ENCODE measurements around the gene NIPSNAP3A.
"Not testable (repeated sequence)": the region's sequence is repeated elsewhere in the genome, so short reads cannot be mapped to it uniquely, and the experiment has no call there.

Gene NIPSNAP3A

DNA sequence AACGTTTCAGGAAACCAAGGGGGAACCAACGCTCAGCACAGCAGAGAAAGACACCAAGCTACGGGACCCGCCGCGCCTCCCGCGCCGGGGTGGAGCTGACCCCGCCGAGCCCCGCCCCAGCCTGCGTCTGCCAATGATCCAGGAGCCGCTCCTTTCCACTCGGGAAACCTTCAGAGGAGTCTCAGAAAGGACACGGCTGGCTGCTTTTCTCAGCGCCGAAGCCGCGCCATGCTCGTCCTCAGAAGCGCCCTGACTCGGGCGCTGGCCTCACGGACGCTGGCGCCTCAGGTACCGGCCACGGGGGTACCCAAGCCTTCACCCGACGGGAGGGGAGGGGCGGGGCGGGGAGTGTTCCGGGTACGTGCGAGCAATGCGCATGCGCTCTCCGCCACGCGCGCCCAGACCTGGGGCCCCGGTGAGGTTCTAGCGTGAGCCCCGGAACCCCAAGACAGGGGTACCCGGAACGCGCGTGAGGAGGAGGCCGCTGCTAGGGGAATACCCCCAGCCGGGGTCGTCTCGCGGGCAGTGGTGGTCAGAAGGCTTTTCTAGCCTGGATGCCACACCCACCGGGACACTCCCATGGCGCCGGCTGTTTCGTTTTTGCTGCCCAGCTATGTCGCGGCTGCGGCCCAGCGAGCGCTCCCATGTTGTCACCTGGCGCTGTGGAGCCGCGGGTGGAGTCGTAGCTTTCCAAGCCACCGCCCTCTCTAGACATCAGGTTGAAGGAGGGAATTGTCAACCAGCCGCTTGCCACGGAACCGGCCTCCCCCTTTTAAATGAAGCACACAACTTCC is at the start of gene NIPSNAP3A:
Gene NIPSNAP3A, plus strand, starts transcription at position 119 of the 794 bp plus-strand sequence. Its CDS starts 110 bp downstream, at position 229.
- DNase-seq (ENCODE audit: low read depth in 2 of 2), result peak; percentile 67 to 75

DNA sequence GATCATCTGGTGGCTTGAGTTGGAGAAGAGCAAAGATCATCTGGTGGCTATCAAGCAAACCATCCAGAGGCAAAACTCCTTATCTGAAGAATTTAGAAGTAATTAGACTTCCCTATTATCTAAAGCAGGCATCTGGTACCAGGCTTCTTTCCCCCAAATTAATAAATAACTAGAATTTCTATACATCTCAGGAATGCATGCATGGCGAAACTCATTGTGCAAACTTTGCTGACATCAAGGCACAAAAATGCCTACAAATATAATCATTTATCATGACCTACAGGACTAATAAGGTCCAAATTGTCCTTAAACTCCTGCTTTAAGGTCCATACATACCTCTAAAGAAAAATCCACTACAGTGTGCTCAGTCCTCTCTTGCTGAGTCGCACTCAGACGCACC is 47.2 kb upstream of the NIPSNAP3A start:
- DNase-seq (ENCODE audit: low read depth in 2 of 2), result no peak

DNA sequence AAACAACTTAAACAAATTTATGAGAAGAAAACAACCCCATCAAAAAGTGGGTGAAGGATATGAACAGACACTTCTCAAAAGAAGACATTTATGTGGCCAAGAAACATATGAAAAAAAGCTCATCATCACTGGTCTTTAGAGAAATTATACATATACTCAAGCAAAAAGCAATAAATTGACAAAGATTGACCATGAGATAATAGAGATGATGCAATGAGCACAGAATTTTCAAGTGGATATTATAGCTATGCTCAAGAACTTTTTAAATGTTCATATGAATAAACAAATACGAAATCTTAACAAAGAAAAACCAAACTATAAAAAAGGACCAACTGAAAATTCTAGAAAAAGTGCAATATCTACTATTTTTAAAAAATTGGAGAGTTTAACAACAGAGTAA is 38.7 kb upstream of the NIPSNAP3A start:
- DNase-seq (ENCODE audit: low read depth in 2 of 2), result not testable (repeated sequence)

DNA sequence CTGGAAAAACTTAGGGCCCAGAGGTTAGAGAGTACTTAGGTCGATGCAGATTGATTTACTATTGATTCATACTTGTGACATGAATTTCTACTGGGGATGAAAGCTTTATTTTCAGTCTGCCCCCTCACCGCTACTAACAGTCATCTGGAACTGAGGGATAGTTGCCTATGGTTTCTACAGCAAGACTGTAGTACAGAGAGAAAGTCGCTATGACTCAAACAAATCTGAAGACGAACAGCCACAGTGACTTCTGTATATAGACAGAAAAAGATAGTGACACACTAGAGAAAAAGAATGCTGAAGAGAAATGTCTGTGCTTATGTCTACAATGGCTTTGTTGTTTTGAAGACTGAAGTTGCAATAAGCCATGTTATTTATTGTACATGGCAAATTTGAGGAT is 35.9 kb upstream of the NIPSNAP3A start:
- DNase-seq (ENCODE audit: low read depth in 2 of 2), result no peak

DNA sequence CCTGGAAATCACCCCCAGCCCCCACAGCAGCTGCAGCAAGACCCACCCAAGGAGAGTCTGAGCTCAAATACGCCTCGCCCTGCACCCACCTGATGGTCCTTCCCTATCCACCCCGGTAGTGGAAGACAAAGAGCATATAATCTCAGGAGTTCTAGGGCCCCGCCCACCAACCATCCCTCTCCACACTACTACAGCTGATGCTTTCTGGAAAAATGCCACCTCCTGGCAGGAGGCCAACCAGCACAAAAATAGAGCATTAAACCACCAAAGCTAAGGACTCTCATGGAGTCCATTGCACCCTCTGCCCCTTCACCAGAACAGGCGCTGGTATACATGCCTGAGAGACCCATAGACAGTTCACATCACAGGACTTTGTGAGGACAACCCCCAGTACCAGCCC is 22.5 kb upstream of the NIPSNAP3A start:
- no peak for DNase-seq (ENCODE audit: low read depth in 2 of 2)

DNA sequence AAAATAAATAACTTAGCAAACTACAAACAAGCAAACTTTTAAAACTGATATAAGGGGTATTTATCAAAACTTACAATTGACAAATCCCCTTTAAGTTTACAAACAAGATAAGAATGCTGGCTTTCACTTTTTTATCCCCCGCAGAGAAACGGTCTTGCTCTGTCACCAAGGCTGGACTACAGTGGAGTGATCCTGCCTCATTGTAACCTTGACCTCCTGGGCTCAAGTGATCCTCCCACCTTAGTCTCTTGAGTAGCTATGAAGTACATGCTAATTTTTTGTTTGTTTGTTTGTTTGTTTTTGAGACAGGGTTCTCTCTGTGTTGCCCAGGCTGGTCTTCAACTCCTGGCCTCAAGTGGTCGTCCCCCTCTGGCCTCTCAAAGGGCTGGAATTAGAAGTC is 9.0 kb upstream of the NIPSNAP3A start:
- DNase-seq (ENCODE audit: low read depth in 2 of 2), result no peak

DNA sequence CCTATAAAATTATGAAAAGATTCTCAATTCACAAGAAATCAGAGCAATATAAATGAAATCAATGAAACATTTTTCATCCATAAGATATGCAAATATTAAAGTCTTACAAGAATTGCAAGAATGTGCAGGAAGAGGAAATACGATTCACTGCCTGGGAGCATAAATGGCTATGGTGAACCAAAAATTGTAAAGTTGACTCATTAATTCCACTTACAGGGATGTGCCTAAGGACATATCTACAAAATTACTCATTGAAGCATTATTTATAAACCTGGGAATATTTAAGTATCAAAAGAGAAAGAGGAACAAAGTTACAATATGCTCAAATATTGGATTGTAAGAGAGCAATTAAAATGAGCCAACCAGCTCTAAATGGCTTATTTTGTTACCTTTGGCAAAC is 6.9 kb upstream of the NIPSNAP3A start:
- DNase-seq (ENCODE audit: low read depth in 2 of 2), result no peak

DNA sequence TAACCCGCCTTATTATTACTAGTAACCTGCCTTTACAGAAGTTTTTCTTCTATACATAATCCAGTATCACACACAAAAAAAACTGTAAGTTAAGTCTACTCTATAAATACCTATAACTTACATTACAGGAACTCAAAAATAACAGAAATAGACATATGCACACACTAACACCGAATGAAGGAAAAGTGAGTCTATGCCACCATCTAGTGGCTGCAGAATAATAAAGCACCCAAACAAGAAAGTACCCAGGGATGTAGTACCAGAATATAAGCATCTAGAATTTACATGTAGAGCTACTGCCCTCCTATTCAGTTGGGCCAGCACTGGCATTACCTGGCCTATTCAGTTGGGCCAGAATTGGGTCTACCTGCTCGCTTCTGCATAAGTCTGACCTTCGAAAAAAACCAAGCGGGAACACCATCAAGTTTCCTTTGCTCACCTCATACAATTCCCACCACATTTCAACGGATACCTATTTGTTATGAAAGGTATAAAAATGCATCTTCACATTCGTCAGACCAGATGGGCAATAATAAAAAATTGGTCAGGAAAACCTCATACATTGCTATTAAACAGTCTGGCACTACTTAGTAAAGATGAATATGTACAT is 4.0 kb upstream of the NIPSNAP3A start:
- DNase-seq (ENCODE audit: low read depth in 2 of 2), result no peak

DNA sequence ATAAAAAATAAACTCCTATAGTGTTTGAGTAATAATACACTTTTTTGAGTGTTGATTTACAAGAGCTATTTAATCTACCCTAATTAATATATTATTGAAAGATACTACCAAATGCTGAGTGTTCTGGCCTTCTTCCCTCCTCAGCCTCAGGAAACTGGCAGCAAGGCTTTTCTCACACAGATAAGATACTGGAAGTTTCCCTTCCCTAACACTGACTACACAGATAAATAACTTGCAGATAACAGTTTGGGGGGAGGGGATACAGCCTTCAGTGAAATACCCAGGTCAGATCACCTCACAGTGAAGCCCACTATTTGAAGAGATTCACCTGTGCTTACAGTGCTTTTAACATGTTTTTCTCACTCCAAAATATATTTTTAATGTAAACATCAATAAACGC is 1.6 kb upstream of the NIPSNAP3A start:
- DNase-seq (ENCODE audit: low read depth in 2 of 2), result no peak

DNA sequence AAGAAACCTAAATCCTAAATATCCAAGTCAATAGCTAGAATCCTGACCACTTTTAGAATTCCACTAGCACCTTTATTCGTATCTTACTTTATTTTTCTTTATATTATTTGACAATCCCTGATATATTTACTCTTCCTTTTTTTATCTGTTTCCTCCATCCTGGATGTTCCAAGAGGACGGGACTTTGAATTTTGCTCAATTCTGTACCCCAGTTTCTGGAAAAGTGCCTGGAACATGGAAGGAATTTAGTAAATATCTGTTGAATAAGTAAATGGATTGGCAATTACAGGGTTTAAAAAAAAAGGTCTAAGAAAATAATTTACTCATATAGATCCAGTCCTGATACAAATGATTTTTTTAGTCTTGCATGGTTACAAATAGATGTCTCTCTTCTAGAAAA is 1.2 kb upstream of the NIPSNAP3A start:
- DNase-seq (ENCODE audit: low read depth in 2 of 2), result no peak

DNA sequence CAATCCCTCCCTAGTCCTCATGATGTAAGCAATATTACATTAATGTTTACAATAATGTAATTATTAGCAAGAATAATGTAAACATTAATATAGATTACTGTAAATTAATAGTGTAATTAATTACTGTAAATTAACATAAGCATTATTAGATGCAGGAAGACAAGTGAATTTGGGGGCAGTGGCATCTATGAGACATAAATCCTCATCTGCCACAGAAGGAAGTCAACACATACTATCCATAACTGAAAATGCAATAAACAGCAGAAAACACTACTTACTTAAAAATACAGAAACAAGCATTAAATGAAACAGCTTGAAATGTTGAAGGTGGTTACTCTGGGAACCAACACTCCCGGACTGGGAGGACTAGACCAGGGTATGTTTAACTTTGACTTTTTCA is 685 bp upstream of the NIPSNAP3A start:
- DNase-seq (ENCODE audit: low read depth in 2 of 2), result no peak

DNA sequence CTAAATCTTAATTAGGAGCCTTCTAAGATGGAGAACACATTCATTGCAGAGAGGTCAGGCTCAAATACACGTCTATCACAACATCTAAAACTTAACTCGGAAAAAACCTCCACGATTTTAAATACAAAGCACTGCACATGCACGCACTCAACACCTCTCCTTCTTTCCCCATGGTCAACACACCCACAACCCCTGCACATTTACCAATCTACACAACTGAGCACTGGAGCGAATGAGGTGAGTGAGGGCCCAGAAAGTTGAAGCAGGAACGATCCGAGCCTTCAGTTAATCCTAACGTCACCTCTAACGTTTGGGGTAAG is 278 bp upstream of the NIPSNAP3A start:
- DNase-seq (ENCODE audit: low read depth in 2 of 2), result no peak

DNA sequence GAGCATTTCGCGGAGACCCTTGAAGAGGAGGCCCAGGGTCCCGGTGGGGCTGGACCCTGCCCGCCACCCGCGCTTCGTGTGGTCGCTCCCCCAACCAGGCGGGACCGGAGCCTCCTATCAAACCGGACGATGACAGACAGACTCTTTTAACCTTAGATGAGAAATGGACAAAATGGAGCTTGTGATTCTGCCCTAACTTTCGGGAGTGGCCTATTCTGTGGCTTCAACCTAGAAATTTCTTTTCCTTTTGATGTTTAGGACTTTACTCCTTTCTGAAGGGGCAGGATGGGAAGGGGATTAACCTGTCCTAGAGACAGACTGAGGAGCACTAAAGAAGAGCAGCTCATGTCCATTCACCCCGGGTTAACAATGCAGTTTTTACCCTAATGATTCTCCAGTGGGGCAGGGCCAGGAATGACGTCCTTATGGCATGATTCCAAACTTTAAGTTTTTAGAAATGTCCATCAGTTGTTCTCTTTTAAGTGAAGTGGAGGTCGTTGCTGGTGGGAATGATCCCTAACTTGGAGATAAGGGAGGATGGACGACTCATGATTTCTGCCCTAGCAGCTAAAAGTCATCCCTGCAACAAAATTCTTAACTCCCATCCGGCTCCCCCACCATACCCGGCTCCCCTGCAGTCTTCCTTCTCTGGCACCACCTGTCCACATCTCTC is 1.0 kb downstream of the NIPSNAP3A start:
- DNase-seq (ENCODE audit: low read depth in 2 of 2), result no peak

DNA sequence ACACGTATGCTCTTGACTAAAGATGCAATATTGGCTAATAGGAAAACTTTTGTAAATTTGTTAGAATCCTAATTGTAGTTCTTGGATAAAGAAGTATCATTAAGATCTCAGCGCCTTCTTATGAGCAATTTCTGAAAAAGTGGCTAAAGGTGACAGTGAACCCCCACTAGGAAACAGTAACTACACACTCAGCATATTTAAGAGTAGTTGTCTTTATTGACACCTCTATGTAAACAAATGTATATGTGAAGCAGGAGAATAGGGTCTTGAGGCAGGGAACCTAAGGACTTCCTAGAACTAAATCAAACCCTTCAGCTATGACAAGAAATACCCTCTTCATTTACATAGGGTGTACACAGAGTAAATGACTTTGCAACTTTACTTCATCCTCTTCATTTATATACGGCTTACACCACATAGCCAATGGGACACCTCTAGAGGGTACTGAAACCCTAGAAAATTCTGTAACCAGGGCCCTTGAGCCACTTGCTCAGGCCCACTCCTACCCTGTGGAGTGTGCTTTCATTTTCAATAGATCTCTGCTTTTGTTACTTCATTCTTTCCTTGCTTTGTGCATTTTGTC is 2.8 kb downstream of the NIPSNAP3A start:
- DNase-seq (ENCODE audit: low read depth in 2 of 2), result no peak

DNA sequence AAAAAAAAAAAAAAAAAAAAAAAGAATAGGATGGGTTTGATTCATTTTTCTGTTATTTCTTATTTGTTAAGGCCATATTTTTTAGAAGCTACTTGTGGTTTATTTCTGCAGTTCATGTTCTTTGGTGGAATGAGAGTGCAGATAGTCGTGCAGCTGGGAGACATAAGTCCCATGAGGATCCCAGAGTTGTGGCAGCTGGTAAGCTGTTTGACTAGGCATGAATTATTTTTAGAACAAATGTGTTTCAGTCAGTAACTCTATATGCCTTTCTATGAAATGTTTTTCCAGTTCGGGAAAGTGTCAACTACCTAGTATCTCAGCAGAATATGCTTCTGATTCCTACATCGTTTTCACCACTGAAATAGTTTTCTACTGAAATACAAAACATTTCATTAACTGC is 11.5 kb downstream of the NIPSNAP3A start:
- no peak for DNase-seq (ENCODE audit: low read depth in 2 of 2)

DNA sequence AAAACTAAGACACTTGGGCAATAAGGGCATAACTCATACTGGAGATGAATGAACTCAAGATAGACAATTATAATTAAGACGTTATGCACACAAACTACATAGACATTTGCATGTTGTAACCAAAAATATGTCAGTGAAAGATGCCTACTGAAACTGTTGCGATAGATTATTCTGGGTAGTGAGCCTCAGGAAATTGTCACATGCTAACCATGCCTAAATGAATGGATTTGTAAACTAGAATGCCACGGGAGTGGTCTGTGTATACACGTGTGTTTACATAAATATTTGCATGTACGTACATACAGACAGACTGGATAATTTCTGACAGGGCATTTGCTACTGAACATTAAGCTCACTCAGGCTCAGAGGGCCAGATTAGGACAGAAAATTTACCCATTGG is 17.7 kb downstream of the NIPSNAP3A start:
- no peak for DNase-seq (ENCODE audit: low read depth in 2 of 2)

DNA sequence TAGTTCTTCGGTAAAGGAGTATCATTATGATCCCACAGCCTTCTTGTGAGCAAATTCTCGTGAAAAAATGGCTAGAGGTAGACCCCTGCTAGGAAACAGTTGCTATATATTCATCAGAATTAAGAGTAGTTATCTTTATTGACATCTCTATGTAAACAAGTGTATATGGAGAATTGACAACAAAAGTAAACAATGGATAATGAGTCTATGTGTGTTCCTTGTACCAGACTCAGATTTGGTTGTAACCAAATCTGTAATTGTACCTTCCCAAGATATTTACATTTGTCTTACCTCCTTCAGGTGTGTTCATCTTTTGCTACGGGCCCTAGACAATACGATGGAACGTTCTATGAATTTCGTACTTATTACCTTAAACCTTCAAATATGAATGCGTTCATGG is 18.5 kb downstream of the NIPSNAP3A start:
- DNase-seq (ENCODE audit: low read depth in 2 of 2), result no peak

DNA sequence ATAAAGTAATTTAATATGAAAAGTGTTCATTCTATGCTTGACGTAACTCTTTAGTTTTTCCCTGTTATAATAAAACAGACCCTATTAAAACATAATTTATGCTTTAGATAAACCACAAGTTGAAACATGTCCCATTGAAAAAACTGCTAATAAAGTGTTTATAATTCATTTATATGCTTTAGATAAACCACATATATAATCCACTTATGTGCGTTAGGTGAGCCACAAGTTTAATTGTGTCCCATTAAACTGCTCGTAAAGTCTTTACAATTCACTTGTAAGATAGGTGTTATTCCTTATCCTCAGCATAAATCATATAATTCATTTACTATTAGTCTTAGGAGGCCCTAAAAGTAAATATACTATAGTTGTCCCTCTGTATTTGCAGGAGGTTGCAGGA is 20.0 kb downstream of the NIPSNAP3A start:
- DNase-seq (ENCODE audit: low read depth in 2 of 2), result no peak

DNA sequence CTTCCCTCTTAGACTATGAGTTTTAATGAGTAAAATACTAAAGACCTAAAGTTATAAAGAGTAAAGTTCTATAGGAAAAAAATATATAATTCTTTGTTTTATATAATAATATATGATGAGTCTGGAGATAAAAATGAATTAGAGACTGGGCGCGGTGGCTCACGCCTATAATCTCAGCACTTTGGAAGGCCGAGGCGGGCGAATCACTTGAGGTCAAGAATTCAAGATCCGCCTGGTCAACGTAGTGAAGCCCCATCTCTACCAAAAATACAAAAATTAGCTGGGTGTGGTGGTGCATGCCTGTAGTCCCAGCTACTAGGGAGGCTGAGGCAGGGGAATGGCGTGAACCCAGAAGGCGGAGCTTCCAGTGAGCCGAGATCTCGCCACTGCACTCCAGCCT is 21.5 kb downstream of the NIPSNAP3A start:
- DNase-seq (ENCODE audit: low read depth in 2 of 2), result not testable (repeated sequence)

DNA sequence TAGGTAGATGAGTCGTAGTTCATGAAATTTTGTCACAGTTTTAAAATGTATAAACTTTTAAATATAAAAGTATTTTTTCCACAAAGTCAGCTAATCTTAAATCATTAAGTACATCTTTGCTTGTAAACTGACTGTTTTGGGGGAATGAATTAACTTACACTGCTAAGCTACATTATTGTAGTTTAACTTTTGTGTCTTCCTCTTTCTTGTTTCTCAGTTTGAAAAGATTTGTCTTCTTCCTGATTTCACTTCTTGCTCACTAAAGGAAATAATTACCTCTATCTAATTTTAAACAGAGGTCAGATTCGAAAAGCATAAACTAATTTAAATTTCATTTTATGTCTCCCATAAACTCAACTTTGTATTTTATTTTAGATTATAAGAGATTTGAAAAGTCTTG is 22.2 kb downstream of the NIPSNAP3A start:
- no peak for DNase-seq (ENCODE audit: low read depth in 2 of 2)

DNA sequence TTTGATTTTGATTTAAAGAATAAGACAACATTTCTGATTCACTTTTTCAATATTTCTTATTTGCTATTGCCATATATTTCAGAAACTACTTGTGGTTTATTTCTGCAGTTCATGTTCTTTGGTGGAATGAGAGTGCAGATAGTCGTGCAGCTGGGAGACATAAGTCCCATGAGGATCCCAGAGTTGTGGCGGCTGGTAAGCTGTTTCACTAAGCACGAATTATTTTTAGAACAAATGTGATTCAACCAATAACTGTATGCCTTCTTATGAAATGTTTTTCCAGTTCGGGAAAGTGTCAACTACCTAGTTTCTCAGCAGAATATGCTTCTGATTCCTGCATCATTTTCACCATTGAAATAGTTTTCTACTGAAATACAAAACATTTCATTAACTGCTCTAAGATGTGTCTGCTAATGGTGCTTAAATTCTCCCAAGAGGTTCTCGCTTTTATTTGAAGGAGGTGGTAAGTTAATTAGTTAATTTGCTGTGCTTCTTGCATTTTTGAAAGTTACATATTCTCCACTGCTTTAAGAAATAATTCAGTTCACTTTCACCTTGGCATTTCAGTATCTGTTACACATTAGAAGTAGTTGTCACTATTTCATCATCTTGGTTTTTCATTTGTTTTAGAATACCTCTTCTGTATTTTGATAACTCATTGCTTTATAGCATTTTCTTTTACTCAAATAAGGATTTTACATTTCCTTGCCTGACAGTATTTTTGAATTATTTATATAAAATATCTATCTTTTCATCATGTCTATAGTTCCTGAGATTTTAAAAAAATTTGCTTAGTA is 25.4 kb downstream of the NIPSNAP3A start:
- DNase-seq (ENCODE audit: low read depth in 2 of 2), result no peak

DNA sequence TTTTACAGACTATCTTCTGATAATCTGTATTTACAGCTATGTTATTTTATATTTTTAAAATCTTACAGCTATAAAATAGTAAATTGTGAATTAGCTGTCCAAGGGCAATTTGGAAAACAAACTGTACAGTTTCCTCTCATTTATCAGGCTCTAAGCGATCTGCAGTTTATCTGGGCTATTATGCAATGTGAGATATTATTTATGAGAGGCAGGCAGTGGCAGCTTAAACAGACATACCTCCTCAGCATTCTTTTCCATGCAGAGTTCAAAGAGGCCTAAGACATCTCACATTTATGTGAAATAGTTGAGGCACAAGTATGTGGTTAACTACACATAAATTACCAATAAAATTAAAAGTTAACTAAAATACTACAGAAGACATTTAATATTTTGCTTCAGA is 26.6 kb downstream of the NIPSNAP3A start:
- DNase-seq (ENCODE audit: low read depth in 2 of 2), result no peak
